BE2C (cell line): ENCODE results near the gene UBE2E1.

Experiments used
- DNase-seq: peaks from one replicate; pipeline ENCODE4 v3.0.0-alpha.2; 2020
- H3K27me3 ChIP-seq: fragments of 250-450 bp; sonication (Bioruptor Pico); 2 replicates; pipeline ENCODE4 v1.5.1; 2020; ENCODE audit warnings: mild to moderate bottlenecking
- H3K36me3 ChIP-seq: fragments of 250-450 bp; sonication (Bioruptor Pico); 2 replicates; pipeline ENCODE4 v1.5.1; 2020; ENCODE audit warnings: mild to moderate bottlenecking
- H3K4me1 ChIP-seq: fragments of 250-450 bp; sonication (Bioruptor Pico); 2 replicates; pipeline ENCODE4 v1.5.1; 2020
- H3K4me3 ChIP-seq: 2 replicates; pipeline ENCODE4 v1.5.1; 2011; ENCODE audit warnings: low read depth, low read length
- H3K9me3 ChIP-seq: fragments of 250-450 bp; sonication (Bioruptor Pico); 2 replicates; pipeline ENCODE4 v1.5.1; 2020
- CTCF ChIP-seq: IDR thresholded peaks from 2 replicates; pipeline ENCODE4 v1.5.1; 2012; ENCODE audit warnings: mild to moderate bottlenecking, low read depth, low read length

UBE2E1 gene

GRCh38 chr3:23819599-23820360 lies 14.0 kb downstream of the UBE2E1 start:
- Histone ChIP-seq H3K4me1 (no peaks in the 10 kb centered on the region), H3K9me3 (no peaks in the 10 kb centered on the region), H3K36me3 (no peaks in the 10 kb centered on the region), H3K27me3 (no peaks in the 10 kb centered on the region), H3K4me3 (no peak overlapping the region)
- TF ChIP-seq CTCF = no peak
- no peak for DNase-seq

- no peaks in the 10 kb centered on the region for H3K27me3 ChIP-seq
- no peak for TF ChIP-seq CTCF
- no peaks in the 10 kb centered on the region for H3K36me3 ChIP-seq
- DNase-seq = no peak
- H3K4me1 ChIP-seq = no peaks in the 10 kb centered on the region
- H3K4me3 ChIP-seq = no peak overlapping the region
- no peaks in the 10 kb centered on the region for H3K9me3 ChIP-seq
Measured at GRCh38 chr3:23820888-23821287, 15.1 kb downstream of the UBE2E1 start.

GRCh38 chr3:23821858-23822257 lies 16.1 kb downstream of the UBE2E1 start:
- Histone ChIP-seq H3K27me3 (no peaks in the 10 kb centered on the region), H3K4me1 (no peaks in the 10 kb centered on the region), H3K36me3 (no peaks in the 10 kb centered on the region), H3K4me3 (no peak overlapping the region), H3K9me3 (no peaks in the 10 kb centered on the region)
- DNase-seq = no peak
- no peak for TF ChIP-seq CTCF

GRCh38 chr3:23822559-23822958 lies 16.8 kb downstream of the UBE2E1 start:
- H3K27me3 ChIP-seq = no peaks in the 10 kb centered on the region
- H3K36me3 ChIP-seq = no peaks in the 10 kb centered on the region
- TF ChIP-seq CTCF = no peak
- H3K4me3 ChIP-seq = no peak overlapping the region
- no peaks in the 10 kb centered on the region for H3K4me1 ChIP-seq
- no peaks in the 10 kb centered on the region for H3K9me3 ChIP-seq
- no peak for DNase-seq

- Histone ChIP-seq H3K9me3 (no peaks in the 10 kb centered on the region), H3K27me3 (no peaks in the 10 kb centered on the region), H3K4me3 (no peak overlapping the region), H3K4me1 (no peaks in the 10 kb centered on the region), H3K36me3 (no peaks in the 10 kb centered on the region)
- DNase-seq = no peak
- no peak for TF ChIP-seq CTCF
Measured at GRCh38 chr3:23823620-23824019, 17.9 kb downstream of the UBE2E1 start.

GRCh38 chr3:23824699-23825444 lies 19.1 kb downstream of the UBE2E1 start:
- TF ChIP-seq CTCF = no peak
- DNase-seq = no peak
- Histone ChIP-seq H3K9me3 (no peaks in the 10 kb centered on the region), H3K4me3 (no peak overlapping the region), H3K27me3 (no peaks in the 10 kb centered on the region), H3K4me1 (no peaks in the 10 kb centered on the region), H3K36me3 (no peaks in the 10 kb centered on the region)
